Renal cortex interstitium (tissue), 11 donors: ENCODE measurements around the gene FANCC. TPM values are rescaled to one million over a fixed set of nuclear protein-coding genes. Genes with fewer than 3 reads are reported as not detected.

ENCODE experiments used
- DNase-seq, 11 donors: peaks; one replicate each; pipeline ENCODE4 v3.0.0-alpha.2; 2013; ENCODE audit warnings: low read depth in 9 of 11, low spot score in 4 of 11; ENCODE audit errors: extremely low read depth in 1 of 11
- polyA plus RNA-seq, 3 donors: library from polyadenylated mRNA; unstranded; fragments of 120-200 nt; gene quantifications; one replicate each; pipeline ENCODE4 v1.2.1, GENCODE V29; 2013; ENCODE audit not compliant: insufficient read length in 3 of 3

Gene FANCC
- polyA plus RNA-seq, 3 donors = 21.4 to 24.4 (median 23.9) TPM

GRCh38 chr9:95087659-95088242, 229.8 kb downstream of the FANCC start:
- no peak for DNase-seq

DNA sequence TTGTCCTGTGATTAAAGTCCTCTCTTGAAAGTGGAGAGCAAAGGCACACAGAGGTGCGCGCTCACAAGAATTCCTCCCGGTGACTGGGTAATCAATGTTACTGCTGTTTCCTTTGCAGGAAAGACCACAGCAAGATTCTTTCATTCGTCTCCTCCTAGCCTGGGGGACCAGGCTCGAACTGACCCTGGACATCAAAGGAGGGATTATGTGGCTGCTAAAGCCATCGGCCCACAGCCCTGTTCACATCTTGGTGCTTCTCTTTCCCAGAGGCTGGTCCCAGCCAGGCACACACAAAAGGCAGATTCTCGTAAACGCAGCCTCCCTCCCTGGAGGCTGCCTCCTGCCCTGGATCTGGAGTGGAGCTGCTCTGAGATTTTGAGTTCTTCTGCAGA, 230.9 kb downstream of the FANCC start:
- DNase-seq = no peak

- DNase-seq = no peak
These were observed 231.5 kb downstream of the FANCC start for GRCh38 chr9:95085861-95086563.

- no peak for DNase-seq
These were observed 232.3 kb downstream of the FANCC start for GRCh38 chr9:95085036-95085770.

- no peak for DNase-seq
These were observed 233.1 kb downstream of the FANCC start for GRCh38 chr9:95084254-95084934.

- DNase-seq = no peak
These were observed 234.3 kb downstream of the FANCC start for GRCh38 chr9:95083086-95083768.

DNA sequence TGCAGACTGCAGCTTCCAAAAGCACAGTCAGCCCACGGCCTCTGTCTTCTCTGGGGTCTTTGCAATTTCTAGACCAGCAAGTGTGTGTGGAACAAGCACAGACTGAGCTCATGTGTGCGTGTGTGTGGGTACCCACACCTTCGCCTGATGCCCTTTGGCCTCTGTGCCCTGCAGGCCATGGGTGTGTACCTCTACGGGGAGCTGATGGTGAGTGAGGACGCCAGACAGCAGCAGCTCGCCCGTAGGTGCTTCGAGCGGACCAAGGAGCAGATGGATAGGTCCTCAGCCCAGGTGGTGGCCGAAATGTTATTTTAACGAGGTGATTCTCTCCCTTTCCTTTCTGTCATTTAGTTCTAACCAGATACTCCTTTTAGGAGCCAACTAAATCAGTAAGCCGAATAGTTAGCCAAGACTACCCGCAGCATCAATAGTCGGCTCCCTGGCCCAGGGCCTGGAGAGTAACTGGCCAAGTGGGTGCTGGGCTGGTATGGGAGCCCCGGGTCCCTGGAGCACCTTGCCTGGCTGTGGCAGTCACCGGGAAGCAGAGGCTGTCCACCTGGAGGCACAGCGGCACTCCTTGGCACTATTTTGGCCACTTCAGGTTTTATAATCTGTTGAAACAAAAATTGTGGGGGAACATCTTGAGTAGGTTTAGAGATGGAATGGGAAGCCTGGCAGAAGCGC, 235.0 kb downstream of the FANCC start:
- DNase-seq = no peak

DNA sequence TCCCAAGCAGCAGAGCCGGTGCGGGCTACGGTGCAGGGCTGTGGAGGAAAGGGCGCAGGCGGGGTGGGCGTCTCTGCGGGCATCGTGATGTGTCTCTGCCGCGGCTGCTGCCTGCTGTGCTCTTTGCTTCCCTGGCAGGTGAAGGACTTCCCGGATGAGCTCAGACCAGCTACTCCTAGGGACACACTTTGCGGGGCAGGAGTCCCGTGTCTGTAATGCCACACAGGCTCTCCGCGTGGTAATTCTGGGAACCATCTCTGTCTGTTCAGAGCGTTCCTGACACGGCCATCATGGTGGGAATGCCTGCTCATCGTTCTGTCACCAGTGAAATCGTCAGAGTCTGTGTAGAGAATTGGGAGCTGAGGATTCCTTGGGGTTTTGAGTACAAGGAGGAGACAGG, 235.5 kb downstream of the FANCC start:
- no peak for DNase-seq

GRCh38 chr9:95080961-95081647, 236.4 kb downstream of the FANCC start:
- DNase-seq = no peak

DNA sequence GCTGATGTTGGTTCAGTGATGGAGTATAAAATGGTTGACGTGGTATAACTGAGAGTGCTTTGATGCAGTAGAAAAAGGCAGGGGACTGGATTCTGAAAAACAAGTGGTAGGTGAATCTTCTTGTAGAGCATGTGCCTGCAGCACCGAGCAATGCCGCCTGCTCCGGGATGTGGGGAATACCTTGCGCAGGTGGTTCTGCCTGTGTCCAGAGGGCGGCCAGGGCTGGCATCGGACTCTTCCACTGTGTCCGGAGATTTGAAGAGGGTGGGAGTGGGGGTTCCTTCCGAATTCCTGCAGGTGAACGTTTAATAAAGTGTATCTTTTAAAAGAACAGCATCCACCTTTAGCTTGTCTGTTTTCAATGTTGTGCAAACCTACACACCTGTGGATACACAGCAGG, 238.0 kb downstream of the FANCC start:
- no peak for DNase-seq

DNA sequence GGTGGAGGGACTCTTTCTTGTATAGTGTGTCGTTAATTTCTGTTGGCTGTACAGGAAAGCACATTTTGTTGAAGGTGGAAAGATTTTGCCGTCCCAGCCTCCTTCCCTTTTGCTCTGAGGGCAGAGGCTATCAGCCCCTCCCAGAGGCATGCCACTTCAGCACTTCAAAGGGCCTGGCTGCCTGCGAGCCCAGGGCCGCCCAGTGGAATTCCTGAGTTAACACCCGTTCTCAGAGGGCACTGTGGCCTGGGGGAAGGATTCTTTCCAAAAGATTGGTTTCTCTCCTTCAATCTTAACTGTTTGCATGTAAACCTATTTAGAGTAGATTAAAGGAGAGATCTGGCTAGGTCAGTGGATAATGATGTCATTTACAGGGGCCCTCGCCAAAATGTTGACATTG, 238.6 kb downstream of the FANCC start:
- no peak for DNase-seq

DNA sequence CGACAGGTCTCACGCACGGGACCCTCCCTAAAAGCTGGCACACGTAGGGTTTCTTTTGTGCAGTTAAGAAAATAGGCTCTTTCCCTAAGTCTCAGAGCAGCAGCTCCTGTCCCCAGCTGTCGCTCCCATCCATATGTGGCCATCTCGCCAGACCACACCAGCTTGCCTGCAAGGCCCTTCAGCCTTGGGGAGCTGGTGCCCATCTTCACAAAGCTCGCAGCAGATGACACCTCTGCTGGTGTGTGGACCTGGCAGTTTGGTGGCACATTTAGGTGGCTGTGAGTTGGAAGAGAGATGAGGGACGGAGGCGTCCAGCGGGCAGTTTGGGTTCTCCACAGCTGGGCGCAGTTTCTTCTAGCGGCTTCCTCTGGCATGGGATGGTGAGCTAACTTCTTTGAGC, 239.0 kb downstream of the FANCC start:
- DNase-seq = no peak

GRCh38 chr9:95077766-95078370, 239.6 kb downstream of the FANCC start:
- DNase-seq = no peak

DNA sequence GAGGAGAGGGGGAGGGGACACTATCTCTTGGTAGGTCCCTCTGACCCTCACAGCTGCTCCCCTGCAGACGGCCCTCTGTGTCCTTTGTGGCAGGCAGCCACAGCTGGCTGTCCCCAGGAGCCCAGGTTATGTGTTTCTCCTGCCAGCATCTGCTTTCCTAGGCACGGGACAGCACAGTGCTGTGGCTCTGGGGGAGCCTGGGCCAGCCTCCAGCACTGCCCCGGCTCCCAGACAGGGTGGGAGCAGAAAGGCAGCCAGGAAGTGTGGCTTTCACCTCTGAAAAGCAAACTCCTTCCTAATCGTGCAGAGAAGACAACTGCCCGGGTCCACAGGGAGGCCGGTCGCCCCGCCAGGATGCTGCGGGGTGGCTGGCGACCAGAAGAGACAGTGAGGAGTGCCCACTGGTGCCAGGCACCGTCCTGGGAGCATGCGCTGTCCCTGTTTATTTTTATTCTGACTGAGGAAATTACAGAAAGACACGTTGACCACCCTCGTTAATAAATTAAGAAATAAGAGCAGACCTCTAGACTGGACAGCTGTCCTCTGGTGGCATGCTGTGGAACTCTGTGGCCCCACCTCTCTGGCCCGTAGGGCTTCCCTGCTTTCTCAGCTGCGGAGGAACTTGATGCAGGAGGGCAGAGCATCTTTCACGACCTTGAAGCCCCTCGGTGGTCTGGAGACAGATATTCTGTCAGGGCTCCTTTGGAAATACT, 240.3 kb downstream of the FANCC start:
- DNase-seq = no peak

DNA sequence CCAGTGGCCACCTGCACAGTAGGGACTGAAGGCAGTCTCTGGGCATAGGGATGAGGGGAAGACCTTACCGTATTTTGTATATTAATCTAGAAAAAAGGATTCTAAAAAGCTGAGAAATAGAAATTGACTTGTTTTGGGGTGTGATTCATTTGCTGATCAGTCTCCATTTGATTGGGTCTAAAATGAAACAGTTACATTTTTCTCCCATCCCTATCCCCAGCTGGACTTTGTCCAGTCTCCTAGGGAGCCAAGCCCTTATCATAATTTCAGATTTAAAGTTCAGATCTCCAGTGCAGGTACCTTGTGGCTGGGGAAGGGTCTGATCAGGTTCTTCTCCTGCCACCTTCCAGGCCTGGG, 240.8 kb downstream of the FANCC start:
- no peak for DNase-seq

- DNase-seq = no peak
These were observed 241.8 kb downstream of the FANCC start for GRCh38 chr9:95075700-95076099.

- DNase-seq = no peak
These were observed 242.9 kb downstream of the FANCC start for GRCh38 chr9:95074632-95075031.
